NCI-H69 (cell line): Measurements from ENCODE around the gene ZMPSTE24.
"Not testable (repeated sequence)": the region's sequence is repeated elsewhere in the genome, so short reads cannot be mapped to it uniquely, and the experiment has no call there.

Experiments used
- DNase-seq: peaks from one replicate; lab custom pipeline; 2025; lab: John Stamatoyannopoulos, UW

The ZMPSTE24 gene

DNA sequence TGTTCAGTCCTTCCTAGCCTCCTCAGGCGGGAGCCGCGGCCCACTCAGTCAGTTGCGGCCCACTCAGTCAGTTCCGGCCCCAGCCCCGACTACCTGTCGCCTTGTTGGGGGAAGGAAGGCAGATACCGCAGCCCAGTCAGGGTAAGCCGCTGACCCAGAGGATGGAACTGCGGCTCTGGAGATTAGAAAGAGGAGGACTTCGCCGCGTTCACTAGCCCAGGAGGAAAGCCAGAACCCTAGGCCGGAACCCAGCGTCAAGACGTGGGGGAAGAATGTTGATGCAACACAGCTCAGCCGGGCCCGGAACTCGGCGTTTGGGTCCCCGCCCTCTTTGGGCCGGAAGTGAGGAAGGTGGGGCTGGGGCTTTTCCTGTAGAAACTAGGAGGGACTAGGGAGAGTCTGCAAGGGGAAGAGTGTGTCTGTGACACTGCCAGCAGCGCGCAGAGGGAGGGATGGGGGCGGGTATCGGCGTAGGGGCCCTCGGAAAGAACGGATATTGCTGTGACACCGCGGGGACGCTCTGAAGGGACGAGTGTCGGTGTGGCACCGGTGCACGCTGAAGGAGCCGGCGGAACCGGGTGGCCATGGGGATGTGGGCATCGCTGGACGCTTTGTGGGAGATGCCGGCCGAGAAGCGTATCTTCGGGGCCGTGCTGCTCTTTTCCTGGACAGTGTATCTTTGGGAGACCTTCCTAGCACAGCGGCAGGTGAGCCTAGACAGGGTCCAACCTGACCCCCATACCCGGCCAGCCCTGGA, at the start of gene ZMPSTE24:
TSS of gene ZMPSTE24 (plus strand) at position 549 of the 757 bp plus-strand sequence. CDS start at position 585, 36 bp downstream.
- peak; percentile 96 for DNase-seq

DNA sequence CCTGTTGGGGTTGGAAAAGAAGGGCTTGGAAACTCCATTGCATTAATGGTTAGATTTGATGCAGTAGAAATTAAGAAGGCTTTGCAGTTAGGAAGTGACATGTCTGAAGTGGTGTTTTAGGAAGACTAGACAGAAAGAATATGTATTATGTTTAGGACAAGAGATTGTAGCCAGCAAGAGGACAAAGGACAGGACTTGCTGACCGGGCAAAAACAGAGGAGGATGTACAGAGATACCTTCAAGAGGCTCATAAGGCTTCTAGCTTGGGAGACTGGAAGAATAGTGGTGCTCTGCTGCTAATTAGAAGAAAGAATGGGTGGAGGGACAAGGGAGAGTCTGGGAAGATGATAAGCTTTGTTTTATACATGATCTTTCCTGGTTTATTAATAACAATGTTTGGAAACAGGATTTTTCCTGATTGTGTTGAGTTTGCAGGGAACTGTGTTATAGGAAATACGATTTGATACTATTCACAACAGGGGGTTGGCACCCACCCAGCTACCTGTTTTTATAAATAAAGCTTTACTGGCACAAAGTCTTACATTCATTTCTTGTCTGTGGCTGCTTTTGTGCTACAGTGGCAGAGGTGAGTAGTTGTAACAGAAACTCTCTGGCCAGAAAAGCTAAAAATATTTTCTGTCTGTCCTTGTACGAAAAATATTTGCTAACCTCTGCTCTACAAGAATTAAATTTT, 47.4 kb upstream of the ZMPSTE24 start:
- no peak for DNase-seq

DNA sequence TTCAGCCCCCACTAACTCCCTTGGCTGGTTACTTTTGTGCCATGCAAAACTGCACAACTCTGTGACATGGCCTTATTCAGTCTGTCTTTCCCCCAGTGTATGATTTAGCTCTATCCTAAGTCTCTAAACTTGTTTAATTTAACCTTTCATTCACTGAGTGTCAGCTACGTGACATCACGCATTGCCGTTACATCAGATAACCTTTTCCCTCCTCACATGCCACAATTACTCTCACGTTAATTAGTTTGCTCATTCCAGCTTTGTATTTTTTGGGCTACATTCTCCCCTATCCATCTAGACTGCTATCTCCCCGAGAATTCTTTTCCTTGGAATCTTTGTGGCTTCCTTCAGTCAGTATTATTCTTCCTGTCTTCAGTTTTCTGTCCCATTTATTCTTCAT, 39.7 kb upstream of the ZMPSTE24 start:
- DNase-seq: no peak

DNA sequence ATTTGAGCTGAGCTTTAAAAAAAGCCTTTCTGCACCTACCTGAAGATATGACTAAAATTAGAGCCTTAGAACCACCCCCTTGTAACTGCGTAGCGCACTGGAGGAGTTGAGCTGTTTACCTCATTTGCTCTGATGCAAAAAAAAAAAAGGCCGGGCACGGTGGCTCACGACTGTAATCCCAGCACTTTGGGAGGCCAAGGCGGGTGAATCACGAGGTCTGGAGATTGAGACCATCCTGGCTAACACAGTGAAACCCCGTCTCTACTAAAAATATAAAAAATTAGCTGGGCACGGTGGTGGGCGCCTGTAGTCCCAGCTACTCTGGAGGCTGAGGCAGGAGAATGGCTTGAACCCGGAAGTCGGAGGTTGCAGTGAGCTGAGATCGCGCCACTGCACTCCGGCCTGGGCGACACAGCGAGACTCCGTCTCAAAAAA, 36.5 kb upstream of the ZMPSTE24 start:
- not testable (repeated sequence) for DNase-seq

DNA sequence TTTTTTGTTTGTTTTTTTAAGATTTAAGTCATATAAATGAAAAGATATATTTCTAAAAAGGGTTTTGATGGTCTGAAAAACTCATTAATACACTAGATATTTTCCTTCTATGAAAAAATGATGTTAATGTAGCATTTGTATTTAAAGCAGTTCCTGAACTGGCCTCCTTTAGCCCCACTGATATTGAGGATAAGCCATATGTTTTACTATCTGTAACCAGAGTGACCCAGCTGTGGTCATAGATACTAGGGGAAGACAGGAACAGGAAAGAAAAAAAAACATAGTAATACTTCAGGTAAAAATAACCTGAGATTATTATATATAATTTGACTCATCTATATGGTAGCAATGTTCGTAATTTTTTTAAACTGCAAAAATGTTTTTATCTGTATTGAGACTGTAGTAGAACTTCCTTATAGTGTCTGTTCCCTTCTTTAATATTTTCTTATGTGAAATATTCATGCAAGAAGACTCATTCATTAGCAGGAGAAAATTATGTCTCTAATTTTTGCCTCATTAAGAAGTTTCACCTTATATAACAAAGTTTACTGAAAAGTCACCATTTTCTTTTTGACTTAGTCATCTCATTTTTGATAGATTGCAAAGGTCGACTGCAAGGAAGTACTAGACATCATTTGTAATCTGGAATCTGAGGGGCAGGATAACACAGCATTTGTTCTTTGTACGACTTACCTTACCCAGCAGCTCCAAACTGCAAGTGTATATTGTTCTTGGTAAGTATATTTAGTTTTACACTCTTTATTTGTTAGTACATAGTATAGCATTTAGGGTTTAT, 35.9 kb upstream of the ZMPSTE24 start:
- no peak for DNase-seq

DNA sequence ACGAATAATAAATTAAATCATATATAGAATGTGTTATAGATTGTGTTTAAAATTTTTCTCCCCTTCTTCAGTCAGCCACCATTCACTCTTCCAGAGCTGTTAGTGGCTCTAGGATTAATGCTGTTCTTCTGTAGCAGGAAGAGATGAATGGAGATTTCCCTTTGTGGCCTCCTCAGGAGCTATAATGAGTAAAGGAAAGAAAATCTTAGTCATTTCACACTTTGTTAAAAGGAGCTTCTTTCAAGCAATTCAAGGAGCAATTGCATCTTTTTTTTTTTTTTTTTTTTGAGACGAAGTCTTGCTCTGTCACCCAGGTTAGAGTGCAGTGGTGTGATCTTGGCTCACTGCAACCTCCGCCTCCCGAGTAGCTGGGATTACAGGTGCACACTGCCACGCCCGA, 34.0 kb upstream of the ZMPSTE24 start:
- DNase-seq: no peak

DNA sequence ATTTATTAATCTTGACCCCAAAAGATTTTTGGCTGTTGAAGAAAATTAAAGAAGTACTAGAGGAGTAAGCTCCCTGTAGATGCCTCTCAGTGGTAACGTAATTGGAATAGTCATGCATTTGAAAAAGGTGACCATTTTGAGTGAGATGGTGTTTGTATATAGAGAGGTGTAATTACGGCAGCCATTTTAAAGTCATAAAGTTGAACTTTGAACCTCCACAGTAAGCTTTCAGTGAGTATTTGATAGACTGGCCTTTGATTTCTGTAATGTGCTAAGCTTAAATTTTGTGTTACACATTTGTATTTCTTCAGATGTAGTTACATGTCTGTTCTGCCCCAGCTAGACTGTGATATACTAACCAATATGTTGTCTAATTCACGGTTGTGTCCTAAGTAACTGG, 31.8 kb upstream of the ZMPSTE24 start:
- DNase-seq: no peak

DNA sequence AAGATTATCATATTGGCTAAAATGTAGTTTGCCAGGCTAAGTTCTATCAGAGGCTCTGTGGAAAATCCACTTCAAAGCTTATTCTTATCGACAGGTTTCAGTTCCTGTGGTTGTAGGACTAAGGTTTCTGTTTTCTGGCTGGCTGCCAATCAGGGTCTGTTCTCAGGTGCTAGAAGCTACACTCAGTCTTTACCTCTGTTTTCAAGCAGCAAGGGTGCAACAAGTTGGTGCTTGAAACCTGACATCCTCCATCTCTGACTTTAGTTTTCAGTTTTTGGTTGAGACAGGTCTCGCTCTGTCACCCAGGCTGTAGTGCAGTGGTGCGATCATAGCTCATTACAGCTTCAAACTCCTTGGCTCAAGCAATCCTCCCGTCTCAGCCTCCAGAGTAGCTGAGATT, 25.6 kb upstream of the ZMPSTE24 start:
- no peak for DNase-seq

DNA sequence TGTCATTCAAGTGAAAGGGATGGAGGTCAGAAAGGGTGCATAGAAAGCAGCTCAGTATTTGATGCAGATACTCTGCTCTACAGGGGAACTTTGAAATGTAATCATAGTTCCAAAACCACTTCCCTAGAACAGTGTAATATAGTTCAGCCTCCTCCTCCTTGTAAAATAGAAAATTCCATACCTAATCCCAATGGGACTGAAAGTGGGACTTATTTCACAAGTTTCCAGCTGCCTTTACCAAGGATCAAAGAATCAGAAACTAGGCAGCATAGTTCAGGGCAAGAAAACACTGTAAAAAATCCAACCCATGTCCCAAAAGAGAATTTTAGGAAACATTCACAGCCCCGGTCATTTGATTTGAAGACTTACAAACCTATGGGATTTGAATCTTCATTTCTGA, 18.4 kb upstream of the ZMPSTE24 start:
- no peak for DNase-seq

DNA sequence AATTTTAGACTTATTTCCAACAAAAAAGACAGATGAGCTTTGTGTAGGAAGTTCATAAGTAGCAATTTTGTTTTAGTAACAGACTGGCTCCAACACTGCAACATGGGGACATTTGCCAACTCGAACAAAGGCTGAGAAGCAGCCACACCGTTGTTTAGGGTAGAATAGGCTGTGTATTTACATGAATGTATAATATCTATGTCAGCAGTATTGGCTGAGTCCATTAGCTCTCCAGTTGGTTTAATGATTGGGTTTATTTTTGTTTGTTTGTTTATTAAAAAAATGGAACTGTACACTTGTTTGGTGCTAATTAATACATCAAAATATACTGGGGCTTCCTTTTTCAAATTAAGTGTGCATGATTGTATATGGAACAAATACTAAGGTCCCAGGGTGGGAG, 17.6 kb upstream of the ZMPSTE24 start:
- no peak for DNase-seq

DNA sequence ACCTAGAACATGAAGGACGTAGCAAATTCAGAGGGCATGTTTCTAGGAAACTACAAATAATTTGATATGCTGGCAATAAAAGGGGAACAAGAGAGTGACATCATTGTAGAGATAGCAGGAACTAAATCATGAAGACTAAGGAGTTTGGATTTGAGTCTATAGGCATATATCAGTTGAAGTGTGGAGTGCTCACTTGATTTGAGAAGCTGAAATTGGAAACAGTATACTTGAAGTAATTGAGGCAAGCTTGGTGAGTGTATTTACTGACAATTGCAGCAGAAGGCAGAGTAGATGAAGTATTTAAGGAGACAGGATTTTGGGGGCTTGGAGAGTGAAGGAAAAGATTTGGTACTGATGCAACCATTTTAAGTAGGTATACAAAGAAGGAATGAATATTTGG, 16.7 kb upstream of the ZMPSTE24 start:
- no peak for DNase-seq

DNA sequence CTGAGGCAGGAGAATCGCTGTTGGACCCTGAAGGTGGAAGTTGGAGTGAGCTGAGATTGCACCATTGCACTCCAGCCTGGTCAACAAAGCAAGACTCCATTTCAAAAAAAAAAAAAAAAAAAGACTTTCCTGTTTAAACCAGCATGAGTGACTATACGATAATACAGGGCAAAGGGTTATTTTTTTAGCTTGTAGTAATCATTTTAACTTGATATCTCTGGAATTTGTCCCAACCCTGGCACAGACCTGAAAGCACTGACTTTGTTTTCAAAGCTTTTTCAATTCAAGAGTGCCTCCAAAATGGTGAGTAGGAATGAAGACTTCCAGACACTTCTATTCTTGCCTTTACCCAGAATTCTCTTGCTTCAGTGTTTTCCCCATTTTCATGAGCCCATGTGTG, 14.7 kb upstream of the ZMPSTE24 start:
- DNase-seq: no peak

DNA sequence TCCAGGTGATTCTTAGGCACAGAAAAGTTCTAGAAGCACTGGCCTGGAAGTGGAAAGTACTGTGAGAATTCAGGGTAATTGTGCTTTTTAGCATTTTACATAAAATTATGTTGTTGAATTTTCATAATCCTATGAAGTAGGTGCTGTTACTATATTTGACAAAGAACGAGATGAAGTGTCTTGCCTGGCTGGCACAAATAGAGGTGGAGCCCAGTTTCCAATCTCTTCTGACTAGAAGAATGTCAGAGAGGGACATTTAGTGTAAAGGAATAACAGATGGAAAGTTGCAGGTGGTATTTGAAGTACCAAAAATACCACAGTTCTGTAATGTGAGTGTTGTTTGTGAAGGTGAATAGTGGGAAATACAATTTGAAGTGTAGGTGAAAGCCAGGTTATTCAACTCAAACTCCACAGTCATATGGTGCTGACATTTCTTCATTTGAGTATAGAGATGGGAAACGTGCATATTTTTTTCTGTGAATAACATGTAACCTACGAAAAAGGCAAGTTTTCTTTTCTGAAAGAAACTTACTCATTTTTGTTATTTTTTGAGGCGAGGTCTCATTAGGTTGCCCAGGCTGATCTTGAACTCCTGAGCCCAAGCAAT, 13.8 kb upstream of the ZMPSTE24 start:
- DNase-seq: no peak

DNA sequence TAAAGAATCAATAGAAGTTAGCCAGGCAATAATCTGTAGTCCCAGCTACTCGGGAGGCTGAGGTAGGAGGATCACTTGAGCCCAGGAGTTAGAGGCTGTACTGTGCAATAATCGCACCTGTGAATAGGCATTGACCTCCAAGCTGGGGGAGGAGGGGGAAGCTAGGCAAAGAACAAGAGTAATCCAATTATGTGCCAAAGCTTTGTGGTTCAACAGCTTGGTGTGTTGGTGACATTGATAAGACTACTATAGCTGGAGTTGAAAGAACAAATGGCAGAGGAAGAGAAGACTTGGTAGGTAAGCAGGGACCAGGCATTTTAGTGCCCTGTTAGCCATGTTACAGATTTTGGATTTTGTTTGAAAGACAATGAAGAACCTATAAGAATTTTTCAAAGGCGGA, 12.3 kb upstream of the ZMPSTE24 start:
- no peak for DNase-seq

DNA sequence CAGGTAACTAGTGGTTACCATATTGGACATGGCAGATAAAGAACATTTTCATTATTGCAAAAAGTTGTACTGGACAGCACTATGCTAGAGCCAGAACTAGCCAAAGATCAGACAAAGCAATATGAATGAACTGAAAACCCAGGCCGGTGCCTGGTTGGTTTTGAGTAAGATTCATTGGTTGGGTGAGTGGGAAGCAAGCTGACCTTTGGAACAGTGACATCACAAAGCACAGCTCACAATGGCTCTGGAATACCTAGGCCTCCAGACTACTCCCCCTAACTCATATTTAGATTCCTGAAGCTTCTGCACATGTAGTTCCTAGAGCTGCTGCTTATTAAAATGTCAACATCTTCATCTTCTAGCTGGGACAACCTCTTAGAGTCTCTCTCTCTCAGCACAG, 10.4 kb upstream of the ZMPSTE24 start, which contains the start of gene TMCO2:
TSS of gene TMCO2 (plus strand) at position 283 of the 400 bp plus-strand sequence. CDS start at position 340, 57 bp downstream.
- DNase-seq: no peak

DNA sequence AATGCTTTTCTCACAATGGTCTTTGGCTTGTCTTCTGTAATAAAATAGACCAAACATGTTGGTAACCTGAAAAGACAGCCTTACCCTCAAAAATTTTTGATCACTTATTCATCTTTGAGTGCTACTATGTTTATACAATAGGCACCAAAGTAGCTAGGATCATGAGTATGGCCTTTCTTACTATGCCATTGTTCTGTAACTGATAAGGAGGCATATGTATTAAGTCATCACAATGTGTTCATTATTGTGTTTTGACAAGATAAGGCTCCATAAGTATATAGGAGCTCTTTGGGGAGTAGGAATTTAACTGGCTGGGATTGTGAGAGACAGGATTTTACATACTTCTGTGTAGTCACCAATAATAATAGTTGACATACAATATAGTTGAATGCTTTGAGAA, 9.6 kb upstream of the ZMPSTE24 start:
- DNase-seq: no peak

DNA sequence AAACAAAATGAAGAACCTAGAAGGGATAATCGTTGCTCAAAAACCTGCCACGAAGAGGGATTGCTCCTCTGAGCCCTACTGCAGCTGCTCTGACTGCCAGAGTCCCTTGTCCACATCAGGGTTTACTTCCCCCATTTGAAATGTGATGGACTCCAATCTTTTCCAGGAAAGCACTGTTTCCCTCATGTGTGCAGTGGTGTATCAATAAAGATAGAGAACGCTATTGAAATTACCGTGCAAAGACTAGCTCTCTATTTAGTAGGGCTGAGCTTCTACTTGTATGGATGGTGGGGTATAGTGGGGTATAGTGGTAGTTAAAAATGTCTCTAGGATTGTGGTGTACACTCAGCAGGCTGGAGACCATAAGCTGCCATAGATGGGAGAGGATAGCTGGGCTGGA, 6.6 kb upstream of the ZMPSTE24 start:
- no peak for DNase-seq

DNA sequence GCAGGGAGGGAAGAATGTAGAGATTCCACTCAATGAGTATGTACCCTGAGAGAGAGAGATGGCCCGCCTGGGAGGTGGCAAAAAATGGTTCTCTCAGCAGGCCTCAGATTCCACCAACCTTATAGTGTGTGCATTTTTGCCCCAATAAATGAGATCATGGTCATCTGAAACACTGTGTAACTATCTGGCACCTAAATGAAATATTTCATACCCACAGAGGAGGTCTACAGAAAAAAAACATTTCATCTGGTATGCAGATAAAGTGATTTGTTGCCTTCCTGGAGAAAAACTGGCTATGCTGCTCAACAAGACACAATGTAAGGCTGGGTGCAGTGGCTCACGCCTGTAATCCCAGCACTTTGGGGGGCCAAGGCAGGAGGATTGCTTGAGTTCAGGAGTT, 5.4 kb upstream of the ZMPSTE24 start:
- no peak for DNase-seq

DNA sequence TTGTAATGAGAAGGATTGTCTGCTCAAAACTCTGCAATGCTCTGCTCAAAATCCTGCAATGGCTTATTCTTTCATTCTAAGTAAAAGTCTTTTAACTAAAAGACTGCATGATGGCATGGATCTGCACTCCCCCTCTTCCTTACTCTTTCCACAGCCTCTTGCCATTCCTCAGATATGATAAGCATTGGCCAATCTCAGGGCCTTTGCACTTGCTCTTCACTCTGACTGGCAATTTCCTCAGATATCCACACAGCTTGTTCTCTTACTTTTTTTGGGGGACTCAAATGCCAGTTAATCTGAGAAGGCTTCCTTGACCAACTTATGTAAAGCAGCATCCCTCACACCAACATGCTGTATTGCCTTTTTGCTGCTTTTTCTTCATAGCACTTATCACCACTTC, 2.8 kb upstream of the ZMPSTE24 start:
- no peak for DNase-seq

DNA sequence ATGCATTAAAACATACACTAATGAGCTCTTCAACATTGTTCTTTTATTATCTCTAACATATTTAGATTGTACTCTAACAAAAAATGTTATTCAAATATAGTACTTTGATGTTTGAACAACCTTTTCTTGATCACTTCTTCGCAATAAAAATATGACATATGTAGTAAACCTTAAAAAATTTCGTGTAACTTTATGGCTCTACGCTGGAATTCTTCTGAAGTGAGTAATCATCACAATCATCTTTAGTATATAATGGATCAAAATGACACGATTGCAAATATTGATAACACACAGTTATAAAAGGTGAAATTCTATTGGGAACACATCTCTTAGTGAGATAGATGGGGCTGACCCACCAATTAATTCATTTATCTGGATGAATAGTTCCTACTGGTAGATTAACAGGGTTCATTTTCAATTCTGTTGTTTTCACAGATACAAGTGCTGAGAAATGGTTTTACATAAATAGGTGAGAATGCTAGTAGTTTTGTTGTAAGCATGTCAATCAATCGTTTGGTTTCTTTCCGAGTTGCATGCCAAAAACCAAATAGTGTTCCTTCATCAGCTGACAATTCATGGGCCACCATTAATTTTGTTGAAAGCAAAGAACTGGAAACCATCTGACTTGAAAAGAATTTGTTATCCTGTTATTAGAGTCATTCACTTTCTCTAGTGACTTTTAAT, 1.5 kb upstream of the ZMPSTE24 start:
- no peak for DNase-seq

DNA sequence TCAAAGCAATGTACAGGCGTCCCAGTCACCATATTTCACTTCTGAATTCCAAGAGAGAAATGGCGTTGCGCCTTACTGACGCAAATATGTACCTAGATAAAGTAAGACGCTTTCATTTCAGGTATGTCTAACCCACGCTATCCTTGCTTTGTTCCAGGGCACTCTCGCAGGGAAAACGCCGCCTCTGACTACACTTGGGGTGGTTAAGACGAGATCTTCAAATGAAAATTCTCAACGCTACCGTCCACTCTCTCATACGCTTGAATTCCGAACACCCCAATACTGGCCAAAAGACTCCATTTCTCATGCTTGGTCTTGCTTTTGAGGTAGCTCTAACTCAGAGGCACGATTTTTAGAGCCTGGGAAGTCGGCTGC, 736 bp upstream of the ZMPSTE24 start:
- DNase-seq: peak; percentile 67

DNA sequence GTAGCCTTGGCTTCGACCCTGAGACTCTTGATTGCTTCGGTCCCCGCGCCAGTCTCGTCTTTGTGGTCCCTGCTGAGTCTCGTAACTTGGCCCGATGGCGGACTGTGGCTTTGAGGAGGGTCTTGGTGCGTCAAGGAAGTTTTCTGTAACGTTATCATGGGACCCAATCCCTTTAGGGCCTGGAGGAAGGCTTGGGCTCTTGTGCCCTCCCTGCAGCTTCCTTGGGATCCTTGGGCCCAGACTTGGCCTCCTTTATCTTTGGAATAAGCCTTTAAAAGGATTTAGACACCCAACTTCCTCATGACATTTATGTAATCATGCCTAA, 371 bp downstream of the ZMPSTE24 start:
- peak; percentile 35 for DNase-seq
